Activated CD8-positive, alpha-beta memory T cell treated with anti-CD3 and anti-CD28 coated beads, Interleukin-2, amount 10 ng/mL, durations not matched to agents 7 days and 5 days (primary cell): ENCODE data around the gene CSTF3. TPM values are rescaled to one million over a fixed set of nuclear protein-coding genes. Genes with fewer than 3 reads are reported as not detected.
A peak's percentile ranks its signal among the peaks of the same experiment; 100 is the strongest.

Experiments
- ATAC-seq: fragments of 150-1000 bp; cut with Tn5 transposase; one replicate; pipeline ENCODE4 v1.10.0; 2021; ENCODE audit warnings: moderate library complexity
- CTCF ChIA-PET: fragments of 350-600 bp; sonication (Branson Sonifier 250); formaldehyde crosslinking; loops from one replicate; lab custom pipeline; 2021; ENCODE audit warnings: antibody characterized with exemption; lab: Charles Lee
- DNase-seq: peaks from one replicate; pipeline ENCODE4 v3.0.0-alpha.2; 2020
- H3K27ac Mint-ChIP-seq: one replicate; pipeline ENCODE4 v1.8.0; 2021; ENCODE audit warnings: mild to moderate bottlenecking, mixed read lengths
- H3K27me3 Mint-ChIP-seq: one replicate; pipeline ENCODE4 v1.8.0; 2021; ENCODE audit warnings: mixed read lengths
- H3K36me3 Mint-ChIP-seq: one replicate; pipeline ENCODE4 v1.8.0; 2021; ENCODE audit warnings: mild to moderate bottlenecking, mixed read lengths
- H3K4me1 Mint-ChIP-seq: one replicate; pipeline ENCODE4 v1.8.0; 2021; ENCODE audit warnings: mixed read lengths
- H3K4me3 Mint-ChIP-seq: one replicate; pipeline ENCODE4 v1.8.0; 2021; ENCODE audit warnings: mild to moderate bottlenecking, moderate library complexity, mixed read lengths
- H3K9me3 Mint-ChIP-seq: one replicate; pipeline ENCODE4 v1.8.0; 2022; ENCODE audit warnings: low read depth, mixed read lengths
- total RNA-seq, 2 experiments: library from RNA; stranded (reverse); gene quantifications; one replicate each; pipeline ENCODE4 v1.2.3, GENCODE V29; 2021

Gene CSTF3
- total RNA-seq, 2 experiments from 2014 or later: 32.2 to 36.3 TPM

GRCh38 chr11:33110083-33110482 lies 51.2 kb downstream of the CSTF3 start:
- H3K27me3 Mint-ChIP-seq: no peaks in the 10 kb centered on the region
- no peak overlapping the region for H3K4me3 Mint-ChIP-seq
- no peak for DNase-seq
- H3K4me1 Mint-ChIP-seq: no peaks in the 10 kb centered on the region
- ATAC-seq: no peak
- no peak overlapping the region for H3K27ac Mint-ChIP-seq
- H3K9me3 Mint-ChIP-seq: no peaks in the 10 kb centered on the region
- CTCF ChIA-PET: interaction anchor here (2.4 kb wide), 1 partner anchor 45 kb away, joined by 9 read pairs; no protein-coding TSS in a partner anchor
- peaks cover 10% of the 10 kb centered on the region for H3K36me3 Mint-ChIP-seq

GRCh38 chr11:33109294-33109895 lies 51.9 kb downstream of the CSTF3 start:
- peaks cover 10% of the 10 kb centered on the region for H3K36me3 Mint-ChIP-seq
- no peaks in the 10 kb centered on the region for H3K9me3 Mint-ChIP-seq
- no peak overlapping the region for H3K4me3 Mint-ChIP-seq
- no peak overlapping the region for H3K27ac Mint-ChIP-seq
- DNase-seq (no peak), ATAC-seq (no peak)
- no peaks in the 10 kb centered on the region for H3K27me3 Mint-ChIP-seq
- CTCF ChIA-PET: interaction anchor here (2.4 kb wide), 1 partner anchor 44 kb away, joined by 9 read pairs; no protein-coding TSS in a partner anchor
- H3K4me1 Mint-ChIP-seq: no peaks in the 10 kb centered on the region

DNA sequence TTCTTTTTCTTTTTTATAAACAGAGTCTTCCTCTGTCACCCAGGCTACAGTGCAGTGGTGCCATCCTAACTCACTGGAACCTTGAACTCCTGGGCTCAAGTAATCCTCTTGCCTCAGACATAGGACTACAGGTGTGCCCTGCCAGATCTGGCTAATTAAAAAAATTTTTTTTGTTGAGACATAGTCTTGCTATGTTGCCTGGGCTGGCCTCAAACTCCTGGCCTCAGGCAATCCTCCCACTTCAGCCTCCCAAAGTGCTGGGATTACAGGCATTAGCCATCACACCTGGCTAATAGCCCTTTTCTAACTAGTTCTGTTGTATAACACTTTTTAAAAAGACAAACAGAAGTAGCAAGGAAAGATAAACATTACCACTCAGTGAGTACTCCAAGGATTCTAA lies 57.4 kb downstream of the CSTF3 start:
- no peak for DNase-seq
- no peak for ATAC-seq
- Mint-ChIP-seq H3K4me1 (no peaks in the 10 kb centered on the region), H3K27ac (no peak overlapping the region), H3K9me3 (no peaks in the 10 kb centered on the region), H3K27me3 (no peaks in the 10 kb centered on the region), H3K4me3 (no peak overlapping the region), H3K36me3 (peaks cover 22% of the 10 kb centered on the region)
- CTCF ChIA-PET: no interaction called here

DNA sequence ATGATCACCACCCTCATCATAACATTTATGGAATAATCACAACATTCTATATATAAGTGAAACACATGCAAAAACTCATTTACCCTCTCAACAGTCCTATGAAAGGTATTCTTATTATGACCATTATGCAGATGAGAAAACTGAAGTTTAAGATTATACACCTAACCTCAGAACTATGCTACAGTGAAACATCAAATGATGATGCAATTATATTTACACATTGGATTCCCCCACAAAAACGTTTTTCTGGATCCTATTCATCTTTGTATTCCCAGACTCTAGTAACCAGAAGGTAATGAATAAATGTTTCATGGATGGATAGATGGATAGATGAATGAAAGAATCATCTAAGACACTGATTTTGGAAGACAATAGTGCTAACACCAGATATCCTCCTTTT lies 67.1 kb downstream of the CSTF3 start:
- Mint-ChIP-seq H3K36me3 (peaks cover 36% of the 10 kb centered on the region), H3K27me3 (no peaks in the 10 kb centered on the region), H3K27ac (no peak overlapping the region), H3K4me1 (no peaks in the 10 kb centered on the region), H3K9me3 (no peaks in the 10 kb centered on the region), H3K4me3 (no peak overlapping the region)
- no peak for DNase-seq
- CTCF ChIA-PET: no interaction called here
- ATAC-seq: no peak

GRCh38 chr11:33089776-33090175 lies 71.5 kb downstream of the CSTF3 start:
- CTCF ChIA-PET: interaction anchor here (1.2 kb wide), 1 partner anchor 23 kb away, joined by 3 read pairs; no protein-coding TSS in a partner anchor
- no peak overlapping the region for H3K27ac Mint-ChIP-seq

DNA sequence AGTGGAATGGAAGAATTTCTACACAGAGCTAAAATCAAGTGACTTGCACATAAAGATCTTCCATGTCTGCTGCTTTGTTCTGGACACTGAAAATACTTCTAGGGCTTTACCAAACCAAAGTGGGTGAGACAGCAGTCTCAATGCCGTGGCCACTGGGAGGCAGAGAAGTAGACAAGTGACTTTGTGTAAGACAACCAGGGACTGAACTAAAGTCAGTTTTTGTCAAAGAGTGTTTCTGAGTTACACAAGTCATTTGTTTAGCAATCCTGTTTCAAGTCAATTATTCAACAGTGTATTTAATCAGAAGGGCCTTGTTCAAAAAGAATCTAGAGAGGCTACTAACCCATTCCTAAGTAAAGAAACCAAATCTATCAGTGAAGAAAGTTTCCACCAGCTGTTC lies 75.3 kb downstream of the CSTF3 start:
- ATAC-seq (no peak), DNase-seq (no peak)
- no peaks in the 10 kb centered on the region for H3K9me3 Mint-ChIP-seq
- peaks cover 41% of the 10 kb centered on the region for H3K36me3 Mint-ChIP-seq
- no peaks in the 10 kb centered on the region for H3K27me3 Mint-ChIP-seq
- no peak overlapping the region for H3K27ac Mint-ChIP-seq
- H3K4me1 Mint-ChIP-seq: no peaks in the 10 kb centered on the region
- no peak overlapping the region for H3K4me3 Mint-ChIP-seq
- CTCF ChIA-PET: no interaction called here

More at GRCh38 chr11:33089776-33090175, 71.5 kb downstream of the CSTF3 start:
- Mint-ChIP-seq H3K36me3 (peaks cover 35% of the 10 kb centered on the region), H3K4me1 (no peaks in the 10 kb centered on the region), H3K27me3 (no peaks in the 10 kb centered on the region), H3K9me3 (no peaks in the 10 kb centered on the region), H3K4me3 (no peak overlapping the region)
- DNase-seq: no peak
- no peak for ATAC-seq

DNA sequence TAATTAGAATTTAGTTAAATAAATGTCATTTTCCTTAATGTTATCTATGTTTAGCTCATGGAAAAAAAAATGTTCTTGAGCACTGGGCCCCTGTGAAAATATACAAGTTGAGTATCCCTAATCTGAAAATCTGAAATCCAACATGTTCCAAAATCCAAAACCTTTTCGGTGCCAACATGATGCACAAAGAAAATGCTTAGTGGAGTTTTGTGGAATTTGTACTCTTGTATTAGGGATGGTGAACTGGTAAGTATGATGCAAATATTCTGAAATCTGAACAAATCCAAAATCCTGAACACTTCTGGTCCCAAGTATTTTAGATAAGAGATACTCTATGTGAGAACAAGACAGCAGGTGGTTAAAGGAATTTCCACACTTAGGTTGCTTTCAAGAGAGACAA lies 77.4 kb downstream of the CSTF3 start:
- Mint-ChIP-seq H3K4me1 (no peaks in the 10 kb centered on the region), H3K9me3 (no peaks in the 10 kb centered on the region), H3K27ac (no peak overlapping the region), H3K4me3 (no peak overlapping the region), H3K36me3 (peaks cover 38% of the 10 kb centered on the region), H3K27me3 (no peaks in the 10 kb centered on the region)
- DNase-seq: no peak
- CTCF ChIA-PET: no interaction called here
- ATAC-seq: no peak

DNA sequence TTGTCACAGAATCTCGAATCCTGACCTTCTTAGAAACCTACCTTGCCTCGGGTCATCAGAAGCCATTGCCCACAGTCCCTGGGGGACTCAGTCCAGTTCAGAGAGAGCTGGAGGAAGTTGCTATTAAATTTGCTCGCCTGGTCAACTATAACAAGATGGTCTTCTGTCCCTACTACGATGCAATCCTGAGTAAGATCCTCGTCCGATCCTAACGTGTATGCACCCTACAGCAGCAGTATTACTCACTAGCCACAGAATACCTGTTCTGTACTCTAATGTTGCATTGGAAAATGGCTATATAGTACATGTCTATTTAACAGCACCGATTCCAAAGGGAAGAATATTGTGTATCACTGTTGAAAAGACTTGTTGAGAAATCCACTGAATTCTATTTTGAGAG lies 88.8 kb downstream of the CSTF3 start:
- CTCF ChIA-PET: no interaction called here
- Mint-ChIP-seq H3K4me1 (no peaks in the 10 kb centered on the region), H3K36me3 (peaks cover 42% of the 10 kb centered on the region), H3K27me3 (no peaks in the 10 kb centered on the region), H3K4me3 (no peak overlapping the region), H3K27ac (no peak overlapping the region), H3K9me3 (no peaks in the 10 kb centered on the region)
- no peak for DNase-seq
- ATAC-seq: no peak

GRCh38 chr11:33068611-33069340 lies 92.5 kb downstream of the CSTF3 start:
- H3K36me3 Mint-ChIP-seq: peaks cover 30% of the 10 kb centered on the region
- CTCF ChIA-PET: no interaction called here
- H3K27ac Mint-ChIP-seq: no peak overlapping the region
- H3K4me3 Mint-ChIP-seq: no peak overlapping the region
- DNase-seq (no peak), ATAC-seq (no peak)
- peaks cover 12% of the 10 kb centered on the region for H3K4me1 Mint-ChIP-seq
- H3K27me3 Mint-ChIP-seq: no peaks in the 10 kb centered on the region
- no peaks in the 10 kb centered on the region for H3K9me3 Mint-ChIP-seq

DNA sequence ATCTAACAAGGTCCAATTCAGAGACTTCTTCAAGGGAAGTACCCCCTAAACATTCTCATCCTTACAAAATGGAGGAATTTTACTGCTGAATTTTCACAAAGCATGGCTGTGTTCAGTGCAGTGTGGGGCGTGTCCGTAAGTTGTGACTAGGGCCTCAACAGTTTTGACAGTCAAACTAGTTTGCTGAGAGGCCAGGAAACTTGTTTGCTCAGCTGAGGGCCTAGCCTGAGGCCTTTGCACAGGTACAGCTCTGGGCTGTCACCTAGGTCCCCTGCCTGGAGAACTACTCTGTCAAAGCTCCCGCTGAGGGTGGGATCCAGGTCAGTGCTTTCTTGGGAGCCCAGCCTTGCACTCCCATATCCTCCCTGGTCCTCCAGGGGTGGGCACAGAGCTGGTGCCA lies 94.0 kb downstream of the CSTF3 start:
- ATAC-seq (no peak), DNase-seq (no peak)
- Mint-ChIP-seq H3K4me1 (peaks cover 25% of the 10 kb centered on the region), H3K36me3 (peaks cover 27% of the 10 kb centered on the region), H3K27me3 (no peaks in the 10 kb centered on the region), H3K27ac (no peak overlapping the region), H3K4me3 (no peak overlapping the region), H3K9me3 (no peaks in the 10 kb centered on the region)
- CTCF ChIA-PET: interaction anchor here (1.0 kb wide), 1 partner anchor 110 kb away, joined by 3 read pairs; no protein-coding TSS in a partner anchor

DNA sequence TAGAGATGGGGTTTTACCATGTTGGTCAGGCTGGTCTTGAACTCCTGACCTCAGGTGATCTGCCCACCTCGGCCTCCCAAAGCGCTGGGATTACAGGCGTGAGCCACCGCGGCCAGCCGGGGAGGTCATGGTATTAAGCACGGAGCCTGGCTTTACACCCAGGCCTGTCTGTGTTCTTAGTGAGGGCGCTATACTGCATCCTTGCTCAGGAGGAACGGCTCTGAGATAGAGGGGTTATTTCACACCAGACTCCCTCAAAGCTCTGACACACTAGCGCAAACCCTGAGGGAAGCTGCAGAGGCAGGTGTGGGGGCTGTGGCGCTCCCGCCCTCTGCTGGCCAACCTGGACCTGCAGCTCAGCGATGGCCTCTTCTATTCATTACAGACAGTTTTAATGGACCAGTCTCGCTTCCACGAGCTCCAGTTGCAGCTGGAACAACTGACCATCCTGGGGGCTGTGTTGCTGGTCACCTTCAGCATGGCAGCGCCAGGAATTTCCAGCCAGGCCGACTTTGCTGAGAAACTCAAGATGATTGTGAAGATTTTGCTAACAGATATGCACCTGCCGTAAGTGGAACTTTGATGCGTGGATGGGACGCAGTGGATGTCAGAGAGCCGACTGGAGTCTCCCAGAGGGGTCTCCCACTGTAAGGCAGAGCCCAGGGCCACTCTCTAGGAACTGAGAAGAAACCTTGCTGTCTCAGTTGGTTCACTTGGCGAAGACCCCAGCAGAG lies 95.7 kb downstream of the CSTF3 start:
- no peaks in the 10 kb centered on the region for H3K9me3 Mint-ChIP-seq
- peak; percentile 84 for ATAC-seq
- H3K27ac Mint-ChIP-seq: no peak overlapping the region
- no peak overlapping the region for H3K4me3 Mint-ChIP-seq
- no peaks in the 10 kb centered on the region for H3K27me3 Mint-ChIP-seq
- H3K36me3 Mint-ChIP-seq: peaks cover 25% of the 10 kb centered on the region
- peak; percentile 77 for DNase-seq
- peaks cover 32% of the 10 kb centered on the region for H3K4me1 Mint-ChIP-seq
- CTCF ChIA-PET: interaction anchor here (0.7 to 4.2 kb wide), 48 partner anchors 9 to 265 kb away, joined by 3 to 70 read pairs (median 5); partner anchors contain the start of gene DEPDC7

DNA sequence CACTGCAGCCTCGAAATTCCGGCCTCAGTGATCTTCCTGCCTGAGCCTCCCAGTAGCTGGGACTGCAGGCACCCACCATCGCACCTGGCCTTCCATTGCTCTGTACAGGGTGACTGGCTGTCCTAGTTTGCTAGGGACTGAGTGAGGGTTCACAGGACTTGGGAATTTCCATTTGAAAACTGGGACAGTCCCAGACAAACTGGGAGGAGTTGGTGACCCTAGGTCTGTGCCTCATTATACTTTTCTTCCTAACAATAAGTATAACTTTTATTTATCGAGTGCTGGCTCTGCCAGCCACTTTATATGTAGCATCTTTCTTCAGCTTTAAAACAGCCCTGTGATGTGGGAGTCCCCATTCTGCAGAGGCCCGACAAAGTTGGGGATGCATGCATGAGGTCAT lies 96.4 kb downstream of the CSTF3 start:
- CTCF ChIA-PET: interaction anchor here (0.7 to 4.2 kb wide), 36 partner anchors 9 to 266 kb away, joined by 3 to 70 read pairs (median 6); partner anchors contain the start of gene DEPDC7
- no peak overlapping the region for H3K4me3 Mint-ChIP-seq
- H3K27me3 Mint-ChIP-seq: no peaks in the 10 kb centered on the region
- DNase-seq (no peak), ATAC-seq (no peak)
- no peaks in the 10 kb centered on the region for H3K9me3 Mint-ChIP-seq
- no peak overlapping the region for H3K27ac Mint-ChIP-seq
- peaks cover 32% of the 10 kb centered on the region for H3K4me1 Mint-ChIP-seq
- peaks cover 27% of the 10 kb centered on the region for H3K36me3 Mint-ChIP-seq

GRCh38 chr11:33064033-33064825 lies 97.1 kb downstream of the CSTF3 start:
- H3K36me3 Mint-ChIP-seq: peaks cover 32% of the 10 kb centered on the region
- H3K4me3 Mint-ChIP-seq: no peak overlapping the region
- CTCF ChIA-PET: interaction anchor here (1.1 to 4.2 kb wide), 13 partner anchors 8 to 255 kb away, joined by 3 to 70 read pairs (median 9); partner anchors contain the start of gene DEPDC7
- DNase-seq (no peak), ATAC-seq (no peak)
- H3K9me3 Mint-ChIP-seq: no peaks in the 10 kb centered on the region
- H3K27me3 Mint-ChIP-seq: no peaks in the 10 kb centered on the region
- H3K4me1 Mint-ChIP-seq: peaks cover 32% of the 10 kb centered on the region
- H3K27ac Mint-ChIP-seq: no peak overlapping the region
